ENCODE measurements around the gene BCAR3.

BCAR3 gene

DNA sequence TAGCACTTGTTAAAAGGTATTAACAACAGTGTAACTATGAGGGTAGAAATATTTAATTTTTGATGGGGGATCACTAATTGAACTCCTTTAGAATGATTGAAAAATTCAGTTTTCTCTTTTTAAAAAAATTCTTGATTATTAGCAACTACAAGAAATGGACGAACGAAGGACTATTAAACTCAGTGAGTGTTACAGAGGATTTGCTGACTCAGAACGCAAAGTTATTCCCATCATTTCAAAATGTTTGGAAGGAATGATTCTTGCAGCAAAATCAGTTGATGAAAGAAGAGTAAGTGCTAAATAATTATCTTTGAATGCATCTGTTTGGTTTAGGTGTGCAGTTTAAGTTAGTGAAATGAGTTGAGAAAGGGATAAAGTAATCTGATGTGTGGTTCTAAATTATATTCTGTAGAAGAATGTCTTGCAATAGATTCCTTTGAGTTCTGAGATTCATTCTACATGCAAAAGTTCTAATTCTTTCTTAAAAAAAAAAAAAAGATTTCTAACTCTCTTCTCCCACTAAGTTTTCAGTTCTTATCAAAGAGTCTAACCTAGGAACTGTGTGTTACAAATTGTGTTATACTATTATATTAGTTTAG is 148.8 kb downstream of the BCAR3 start:
- DNase-seq, result no peak

DNA sequence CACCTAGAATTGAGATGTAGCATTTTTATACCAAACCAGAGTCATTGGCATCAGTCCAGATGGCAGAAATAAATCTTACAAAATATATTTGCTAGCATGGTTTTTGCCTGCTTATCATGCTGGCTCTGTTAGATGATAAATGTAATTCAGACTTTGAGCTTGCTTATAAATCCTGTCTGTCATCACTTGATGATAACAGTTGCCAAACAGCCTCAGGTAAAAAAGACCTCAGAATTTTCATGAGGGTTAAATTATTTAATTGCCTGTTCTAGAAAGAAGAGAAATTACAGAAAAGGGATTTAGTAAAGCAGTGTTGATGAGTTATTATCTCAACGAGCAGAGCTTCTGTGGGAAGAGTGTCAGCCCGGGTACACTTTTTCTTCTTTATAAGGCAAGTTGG is 150.4 kb downstream of the BCAR3 start:
- no peak for DNase-seq

- no peak for DNase-seq
Observed at GRCh38 chr1:93528412-93528811, 153.2 kb downstream of the BCAR3 start.

DNA sequence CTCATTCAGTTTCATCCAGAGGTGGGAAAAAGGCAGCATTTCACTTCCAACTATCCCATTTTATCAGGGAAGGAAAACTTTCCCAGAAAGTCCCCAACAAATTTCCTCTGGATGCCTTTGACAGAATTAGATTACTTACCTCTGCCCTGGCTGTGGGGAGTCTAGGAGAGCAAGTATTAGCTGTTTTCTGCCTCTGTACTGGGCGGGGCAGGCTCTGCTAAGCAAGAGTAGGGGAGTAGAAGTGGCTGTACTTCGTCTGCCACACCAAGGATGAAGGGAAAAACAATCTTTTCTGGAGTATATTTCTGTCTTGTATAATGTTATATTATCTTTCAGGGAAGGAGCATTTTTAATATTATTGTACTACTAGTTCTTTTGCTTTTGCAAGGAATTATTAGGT is 155.2 kb downstream of the BCAR3 start:
- no peak for DNase-seq

DNA sequence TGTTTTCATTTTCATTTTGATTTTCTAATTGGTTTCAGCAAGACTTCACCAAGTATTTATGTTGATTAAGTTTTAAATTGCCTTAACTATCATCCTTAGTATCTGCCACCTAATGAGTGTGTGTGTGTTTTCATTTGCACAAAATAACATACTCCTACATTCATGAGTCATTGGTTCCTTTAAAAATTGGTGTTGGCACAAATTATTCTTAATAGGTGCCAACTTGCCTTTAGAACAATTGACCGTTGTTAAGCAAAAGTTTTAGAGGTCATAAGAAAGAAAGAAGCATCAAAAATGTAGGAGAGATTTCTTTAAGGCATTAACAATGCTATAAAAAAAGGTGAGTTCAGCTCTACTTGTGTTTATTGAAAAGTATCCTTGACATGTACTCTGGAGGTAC is 156.2 kb downstream of the BCAR3 start:
- no peak for DNase-seq

DNA sequence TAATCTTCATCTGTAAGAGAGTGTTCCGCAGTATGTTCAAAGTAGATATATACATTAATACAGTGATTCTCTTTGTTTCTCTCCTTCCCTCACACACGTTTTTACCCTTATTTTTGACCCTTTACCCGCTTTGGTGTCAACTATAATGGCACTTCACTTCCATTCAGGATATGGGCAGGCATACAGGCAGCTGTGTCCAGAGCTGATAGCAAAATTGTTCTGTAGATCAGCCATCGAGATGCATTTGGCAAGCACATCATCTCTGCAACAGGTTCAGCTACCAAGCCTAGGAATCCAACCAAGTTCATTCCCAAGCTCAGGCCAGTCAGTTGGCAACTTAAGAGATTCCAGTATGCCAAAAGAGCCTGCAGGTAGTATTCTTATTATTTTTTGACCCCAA is 158.9 kb downstream of the BCAR3 start:
- DNase-seq, result no peak

DNA sequence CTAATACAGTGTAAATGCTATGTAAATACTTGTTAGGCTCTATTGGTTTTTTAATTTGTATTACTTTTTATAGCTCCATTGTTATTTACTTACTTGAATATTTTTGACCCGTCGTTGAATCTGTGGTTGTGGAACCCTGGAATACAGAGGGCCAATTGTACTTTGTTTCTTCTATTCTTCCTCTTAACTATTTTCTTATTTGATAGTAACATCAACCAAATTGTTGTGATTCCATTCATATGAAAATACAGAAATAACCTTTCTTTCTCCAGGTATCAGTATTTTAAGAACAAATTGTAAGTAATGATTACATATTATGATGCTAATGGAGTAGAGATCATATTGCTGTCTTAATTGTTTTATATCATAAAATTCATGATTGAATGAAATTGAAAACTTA is 160.0 kb downstream of the BCAR3 start:
- DNase-seq, result no peak

- no peak for DNase-seq
Observed at GRCh38 chr1:93519199-93519829, 162.3 kb downstream of the BCAR3 start.

DNA sequence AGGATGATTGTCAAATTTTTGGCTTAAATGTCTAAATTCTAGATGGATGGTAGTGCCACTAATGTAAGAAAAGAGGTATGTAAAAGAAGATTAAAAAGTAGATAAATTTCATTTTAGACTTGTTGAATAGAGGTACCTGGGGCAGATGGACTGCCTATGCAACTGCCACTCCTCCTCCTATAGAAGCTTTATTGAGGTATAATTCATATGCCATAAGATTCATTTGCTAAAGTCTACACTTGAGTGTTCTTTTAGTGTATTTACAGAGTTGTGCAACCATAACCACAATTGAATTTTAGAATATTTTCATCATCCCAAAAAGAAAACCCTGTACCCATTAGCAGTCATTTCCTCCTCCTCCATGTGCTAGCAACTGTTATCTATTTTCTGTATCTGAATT is 163.1 kb downstream of the BCAR3 start:
- DNase-seq, result no peak

DNA sequence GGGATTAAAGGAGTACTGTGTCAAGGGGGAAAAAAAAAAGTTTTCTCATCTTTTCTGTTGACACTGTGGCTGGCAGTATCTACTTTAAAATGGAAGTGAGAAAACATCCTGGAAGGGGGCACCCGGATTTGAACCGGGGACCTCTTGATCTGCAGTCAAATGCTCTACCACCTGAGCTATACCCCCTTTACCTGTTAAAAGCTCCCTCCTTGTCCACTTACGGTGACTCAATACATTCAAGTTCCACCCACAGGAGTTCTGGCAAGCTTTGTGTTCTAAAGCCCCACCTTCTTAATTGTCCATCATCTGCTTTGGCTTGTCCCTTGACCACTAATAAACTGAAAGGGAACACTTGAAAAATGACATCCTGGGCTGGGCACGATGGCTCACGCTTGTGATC is 165.5 kb downstream of the BCAR3 start:
- DNase-seq, result no peak
